Stimulated activated naive B cell treated with anti-CD40 and anti-IgM and Interleukin-4, amounts not matched to agents 10 μg/mL and 1 μg/mL and 100 μg/mL, for 72 hours (primary cell): ENCODE results near the gene RORC.
"Not testable (repeated sequence)": the region's sequence is repeated elsewhere in the genome, so short reads cannot be mapped to it uniquely, and the experiment has no call there.

ENCODE experiments used
- ATAC-seq, 2 donors: fragments of 150-1000 bp; cut with Tn5 transposase; replicated peaks; 2 replicates each; pipeline ENCODE4 v1.10.0; 2021; ENCODE audit warnings: moderate library complexity in 1 of 2
- DNase-seq: peaks from one replicate; pipeline ENCODE4 v3.0.0; 2021
- H3K27ac Mint-ChIP-seq: one replicate; pipeline ENCODE4 v1.8.0; 2022; ENCODE audit warnings: mild to moderate bottlenecking, mixed read lengths
- H3K27me3 Mint-ChIP-seq, 2 donors: one replicate each; pipeline ENCODE4 v1.8.0; 2022; ENCODE audit warnings: mixed read lengths in 2 of 2
- H3K36me3 Mint-ChIP-seq, 2 donors: one replicate each; pipeline ENCODE4 v1.8.0; 2022; ENCODE audit warnings: mixed read lengths in 2 of 2, mild to moderate bottlenecking in 1 of 2
- H3K4me1 Mint-ChIP-seq, 2 donors: one replicate each; pipeline ENCODE4 v1.8.0; 2022; ENCODE audit warnings: mixed read lengths in 2 of 2, mild to moderate bottlenecking in 1 of 2
- H3K4me3 Mint-ChIP-seq, 2 donors: one replicate each; pipeline ENCODE4 v1.8.0; 2022; ENCODE audit warnings: mild to moderate bottlenecking in 2 of 2, mixed read lengths in 2 of 2, moderate library complexity in 1 of 2
- H3K9me3 Mint-ChIP-seq, 2 donors: one replicate each; pipeline ENCODE4 v1.8.0; 2022; ENCODE audit warnings: mixed read lengths in 2 of 2, mild to moderate bottlenecking in 1 of 2

Gene RORC

DNA sequence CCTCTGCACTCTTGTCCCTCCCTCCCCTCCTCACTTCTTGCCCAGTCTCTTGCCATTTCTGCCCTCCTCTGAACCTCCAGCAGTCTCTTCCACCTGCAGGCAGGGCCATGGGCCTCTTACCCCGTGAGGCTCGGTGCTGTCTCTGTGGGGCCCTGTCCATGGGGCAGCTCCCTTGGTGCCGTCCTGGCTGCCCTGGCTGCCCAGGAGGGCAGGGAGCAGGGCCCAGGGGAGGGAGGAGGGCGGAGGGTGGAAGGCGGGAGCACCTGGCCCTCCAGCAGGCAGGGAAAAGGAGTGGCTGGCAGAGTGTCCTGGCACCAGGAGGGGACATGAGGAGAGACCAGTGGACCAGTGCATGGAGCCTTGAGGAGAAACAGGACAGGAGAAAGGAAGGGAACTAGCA is at the start of gene RORC:
Gene RORC, minus strand, starts transcription at position 198 of the 400 bp plus-strand sequence. Its CDS starts 38 bp downstream, at position 160.
- H3K27ac Mint-ChIP-seq, result no peak within 1 kb of the TSS
- H3K4me1 Mint-ChIP-seq, result peaks cover 26 to 41% of the 10 kb centered on the region in 2 donors
- DNase-seq, result no peak
- H3K27me3 Mint-ChIP-seq, result peaks cover 27 to 37% of the 10 kb centered on the region in 2 donors
- H3K9me3 Mint-ChIP-seq, result no peaks in the 10 kb centered on the region
- no peak for ATAC-seq
- H3K4me3 Mint-ChIP-seq, result no peak within 1 kb of the TSS
- H3K36me3 Mint-ChIP-seq, result no peaks in the 10 kb centered on the region

DNA sequence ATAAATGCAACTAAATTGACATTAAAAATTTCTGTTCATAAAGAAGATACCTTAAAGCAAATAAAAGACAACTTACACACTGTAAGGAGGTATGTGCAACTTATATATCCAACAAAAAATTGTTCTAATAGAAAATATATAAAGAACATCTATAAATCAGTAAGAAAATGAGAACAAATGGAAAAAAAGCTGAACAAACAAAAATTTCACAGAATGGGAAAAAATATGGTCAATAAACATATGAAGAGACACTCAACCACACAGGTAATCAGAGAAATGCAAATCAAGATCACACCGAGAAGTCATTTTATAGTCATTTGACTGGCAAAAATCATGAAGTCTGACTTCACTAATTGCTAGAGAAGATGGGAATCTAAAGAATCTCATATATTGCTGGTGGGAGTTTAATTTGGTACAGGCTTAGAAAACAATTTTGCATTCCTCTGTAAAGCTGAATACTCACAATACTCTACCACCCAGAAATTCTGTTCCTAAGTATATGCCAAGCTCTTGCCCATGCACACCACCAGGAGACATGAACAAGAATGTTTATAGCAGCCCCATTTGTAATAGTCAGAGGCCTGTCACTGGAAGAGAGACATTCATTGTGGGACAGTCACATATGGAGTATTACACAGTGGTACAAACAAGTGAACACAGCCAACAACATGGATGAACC is 44.0 kb upstream of the RORC start:
- H3K4me1 Mint-ChIP-seq, result peaks cover 0 to 4% of the 10 kb centered on the region in 2 donors
- H3K36me3 Mint-ChIP-seq, result peaks cover 21 to 36% of the 10 kb centered on the region in 2 donors
- H3K9me3 Mint-ChIP-seq, result no peaks in the 10 kb centered on the region
- H3K27ac Mint-ChIP-seq, result no peak overlapping the region
- H3K4me3 Mint-ChIP-seq, result no peak overlapping the region
- H3K27me3 Mint-ChIP-seq, result no peaks in the 10 kb centered on the region
- DNase-seq (no peak), ATAC-seq (no peak)

- not testable (repeated sequence) for H3K27ac Mint-ChIP-seq, H3K4me1 Mint-ChIP-seq, ATAC-seq, DNase-seq, H3K27me3 Mint-ChIP-seq, H3K9me3 Mint-ChIP-seq, H3K4me3 Mint-ChIP-seq
- peaks cover 21 to 32% of the 10 kb centered on the region in 2 donors for H3K36me3 Mint-ChIP-seq
Measured at GRCh38 chr1:151872776-151873175, 41.2 kb upstream of the RORC start.

GRCh38 chr1:151871284-151872030 is 39.9 kb upstream of the RORC start:
- ATAC-seq (no peak), DNase-seq (no peak)
- Mint-ChIP-seq H3K4me1 (peaks cover 4 to 10% of the 10 kb centered on the region in 2 donors), H3K4me3 (no peak overlapping the region), H3K27me3 (peaks cover 0 to 12% of the 10 kb centered on the region in 2 donors), H3K36me3 (peaks cover 15 to 24% of the 10 kb centered on the region in 2 donors), H3K27ac (no peak overlapping the region), H3K9me3 (no peaks in the 10 kb centered on the region)

GRCh38 chr1:151868486-151868885 is 36.9 kb upstream of the RORC start:
- Mint-ChIP-seq H3K9me3 (no peaks in the 10 kb centered on the region), H3K27ac (no peak overlapping the region), H3K27me3 (peaks cover 9 to 19% of the 10 kb centered on the region in 2 donors), H3K36me3 (peaks cover 6 to 12% of the 10 kb centered on the region in 2 donors), H3K4me3 (no peak overlapping the region), H3K4me1 (peaks cover 7 to 10% of the 10 kb centered on the region in 2 donors)
- ATAC-seq (no peak), DNase-seq (no peak)

DNA sequence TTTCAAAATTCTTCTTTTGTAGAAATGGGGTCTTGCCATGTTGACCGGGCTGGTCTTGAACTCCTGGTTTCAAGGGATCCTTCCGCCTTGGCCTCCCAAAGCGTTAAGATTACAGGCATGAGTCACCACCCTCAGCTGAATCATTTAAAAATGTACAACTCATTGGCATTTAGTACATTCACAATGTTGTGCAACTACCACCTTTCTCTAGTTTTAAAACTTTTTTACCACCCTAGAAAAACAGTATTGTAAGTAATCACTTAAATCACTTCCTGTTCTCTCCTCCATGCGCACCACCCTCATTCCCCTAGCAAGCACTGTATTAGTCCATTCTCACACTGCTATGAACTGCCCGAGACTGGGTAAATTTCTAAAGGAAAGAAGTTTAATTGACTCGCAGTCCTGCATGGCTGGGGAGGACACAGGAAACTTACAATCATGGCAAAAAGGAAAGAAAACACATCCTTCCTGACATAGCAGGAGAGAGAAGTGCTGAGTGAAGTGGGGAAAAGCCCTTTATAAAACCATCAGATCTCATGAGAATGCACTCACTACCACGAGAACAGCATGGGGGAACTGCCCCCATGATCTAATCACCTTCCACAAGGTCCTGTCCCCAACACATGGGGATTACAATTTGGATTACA is 36.3 kb upstream of the RORC start:
- DNase-seq (no peak), ATAC-seq (no peak)
- Mint-ChIP-seq H3K36me3 (peaks cover 3 to 6% of the 10 kb centered on the region in 2 donors), H3K9me3 (no peaks in the 10 kb centered on the region), H3K27ac (no peak overlapping the region), H3K4me1 (peaks cover 4 to 10% of the 10 kb centered on the region in 2 donors), H3K27me3 (peaks cover 9 to 19% of the 10 kb centered on the region in 2 donors), H3K4me3 (no peak overlapping the region)

GRCh38 chr1:151867321-151867720 is 35.7 kb upstream of the RORC start:
- no peaks in the 10 kb centered on the region for H3K9me3 Mint-ChIP-seq
- peaks cover 13 to 23% of the 10 kb centered on the region in 2 donors for H3K27me3 Mint-ChIP-seq
- H3K27ac Mint-ChIP-seq, result no peak overlapping the region
- ATAC-seq (no peak), DNase-seq (no peak)
- peaks cover 3% of the 10 kb centered on the region in 2 donors for H3K36me3 Mint-ChIP-seq
- H3K4me3 Mint-ChIP-seq, result no peak overlapping the region
- H3K4me1 Mint-ChIP-seq, result peaks cover 4 to 10% of the 10 kb centered on the region in 2 donors

GRCh38 chr1:151864411-151864810 is 32.8 kb upstream of the RORC start:
- DNase-seq (no peak), ATAC-seq (no peak)
- Mint-ChIP-seq H3K9me3 (no peaks in the 10 kb centered on the region), H3K4me1 (peaks cover 21 to 28% of the 10 kb centered on the region in 2 donors), H3K36me3 (no peaks in the 10 kb centered on the region), H3K27me3 (peaks cover 13 to 17% of the 10 kb centered on the region in 2 donors), H3K27ac (no peak overlapping the region), H3K4me3 (no peak overlapping the region)

DNA sequence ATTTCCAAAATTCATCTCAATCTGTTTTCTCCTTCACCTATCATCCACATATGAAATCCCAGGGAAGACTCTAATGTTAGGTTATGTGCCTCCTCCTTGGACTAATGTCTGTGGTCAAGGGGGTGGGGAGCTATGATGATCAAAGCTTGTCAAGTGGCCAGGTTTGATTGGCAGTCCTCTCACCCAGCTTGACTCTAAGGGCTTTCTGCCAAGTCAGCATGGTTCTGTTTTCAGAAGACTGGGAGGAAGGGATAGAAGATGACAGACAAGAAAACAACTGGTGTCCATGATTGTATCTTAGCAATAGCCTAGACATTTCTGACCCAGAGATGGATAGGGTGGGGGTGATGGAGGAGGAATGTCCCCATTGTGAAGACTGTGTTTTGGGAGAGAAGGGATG is 31.0 kb upstream of the RORC start:
- Mint-ChIP-seq H3K27me3 (peaks cover 11 to 13% of the 10 kb centered on the region in 2 donors), H3K36me3 (no peaks in the 10 kb centered on the region), H3K4me1 (peaks cover 32 to 33% of the 10 kb centered on the region in 2 donors), H3K27ac (no peak overlapping the region), H3K4me3 (no peak overlapping the region), H3K9me3 (no peaks in the 10 kb centered on the region)
- ATAC-seq, result no peak
- DNase-seq, result no peak

DNA sequence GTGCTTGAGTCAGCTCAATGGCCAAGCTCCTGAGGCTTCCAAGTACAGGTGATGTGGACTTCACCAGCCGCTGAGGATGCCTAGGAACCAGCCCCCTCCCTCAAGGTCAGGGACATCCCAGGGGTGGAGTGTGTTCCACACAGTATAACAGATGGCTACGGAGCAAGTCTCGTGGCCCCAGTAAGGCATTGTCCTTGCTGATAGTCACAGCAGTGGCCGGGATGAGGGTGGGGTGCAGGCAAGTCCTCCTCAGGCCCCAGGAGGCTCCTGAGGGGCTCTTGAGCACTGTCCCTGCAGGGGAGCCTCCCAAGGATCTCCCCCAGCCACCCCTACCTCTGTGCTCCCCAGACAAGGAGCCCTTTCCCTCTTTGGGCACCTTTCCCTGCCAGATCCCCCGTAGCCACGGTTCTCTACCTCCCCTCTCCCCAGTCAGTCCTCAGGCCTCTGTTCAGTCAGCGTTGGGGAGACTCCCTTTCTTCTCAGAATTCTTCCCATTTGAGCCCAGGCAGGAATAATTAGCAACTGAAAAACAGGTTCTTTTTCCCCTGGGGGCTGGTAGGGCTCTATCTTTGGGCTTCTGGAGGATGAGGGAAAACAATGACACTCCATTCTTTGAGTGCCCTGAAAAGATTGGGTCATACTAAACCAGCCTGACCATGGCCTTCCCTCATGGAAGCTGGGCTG is 29.0 kb upstream of the RORC start:
- no peak for DNase-seq
- Mint-ChIP-seq H3K4me3 (peak overlapping the region in 1 of 2 donors; percentile 38), H3K9me3 (no peaks in the 10 kb centered on the region), H3K27ac (peak overlapping the region; percentile 81), H3K36me3 (peaks cover 0 to 6% of the 10 kb centered on the region in 2 donors), H3K27me3 (peaks cover 11 to 13% of the 10 kb centered on the region in 2 donors), H3K4me1 (peaks cover 34 to 40% of the 10 kb centered on the region in 2 donors)
- ATAC-seq, result no peak

GRCh38 chr1:151859891-151860293 is 28.3 kb upstream of the RORC start:
- Mint-ChIP-seq H3K27ac (peak overlapping the region; percentile 81), H3K4me1 (peaks cover 30 to 40% of the 10 kb centered on the region in 2 donors), H3K4me3 (peak overlapping the region; percentile 29 to 38), H3K36me3 (peaks cover 0 to 6% of the 10 kb centered on the region in 2 donors), H3K9me3 (no peaks in the 10 kb centered on the region), H3K27me3 (peaks cover 4 to 6% of the 10 kb centered on the region in 2 donors)
- DNase-seq (peak; percentile 55), ATAC-seq (peak; percentile 87 to 89)

DNA sequence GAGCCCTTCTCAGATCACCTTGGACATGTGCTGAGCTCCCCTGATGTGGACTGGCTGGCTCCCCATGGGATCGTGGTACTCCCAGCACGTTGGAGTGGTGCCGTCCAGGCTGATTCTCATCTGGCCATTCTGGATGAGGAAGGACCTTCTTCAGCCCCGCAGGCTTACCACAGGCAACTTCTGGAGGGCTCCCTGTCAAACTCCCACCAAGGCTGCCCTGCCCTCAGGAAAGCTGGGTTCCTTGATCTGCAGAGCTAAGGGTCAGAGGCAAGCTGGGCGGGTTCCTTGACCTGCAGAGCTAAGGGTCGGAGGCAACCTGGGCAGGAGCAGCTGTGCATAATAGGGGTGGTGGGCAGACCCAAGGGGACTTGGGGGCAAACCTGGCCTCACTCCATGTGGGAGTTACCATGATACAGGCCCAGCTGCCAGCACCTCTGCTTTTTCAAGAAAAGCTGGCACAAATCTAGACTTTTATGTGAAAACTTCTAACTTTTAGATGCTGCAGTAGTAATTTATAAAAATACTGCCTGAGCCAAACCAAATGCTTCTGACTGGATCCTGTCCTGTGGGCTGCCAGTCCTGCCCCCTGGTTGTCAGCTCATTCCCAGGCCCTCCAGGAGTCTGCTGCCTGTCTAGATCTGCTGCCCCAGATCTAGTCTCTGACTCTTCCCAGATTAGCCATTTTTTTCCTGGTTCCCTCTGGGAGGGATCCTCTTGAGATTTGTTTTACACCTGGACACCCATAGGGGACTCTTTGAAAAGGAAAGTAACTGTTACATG is 27.5 kb upstream of the RORC start:
- DNase-seq, result no peak
- peaks cover 0 to 6% of the 10 kb centered on the region in 2 donors for H3K36me3 Mint-ChIP-seq
- H3K9me3 Mint-ChIP-seq, result no peaks in the 10 kb centered on the region
- H3K4me1 Mint-ChIP-seq, result peaks cover 30 to 40% of the 10 kb centered on the region in 2 donors
- peak overlapping the region; percentile 25 for H3K27ac Mint-ChIP-seq
- peak overlapping the region in 1 of 2 donors; percentile 34 for H3K4me3 Mint-ChIP-seq
- no peak for ATAC-seq
- H3K27me3 Mint-ChIP-seq, result peaks cover 4 to 5% of the 10 kb centered on the region in 2 donors

GRCh38 chr1:151858030-151858746 is 26.6 kb upstream of the RORC start:
- Mint-ChIP-seq H3K27ac (peak overlapping the region; percentile 25), H3K36me3 (peaks cover 0 to 6% of the 10 kb centered on the region in 2 donors), H3K9me3 (no peaks in the 10 kb centered on the region), H3K4me3 (no peak overlapping the region), H3K27me3 (peaks cover 5 to 9% of the 10 kb centered on the region in 2 donors), H3K4me1 (peaks cover 30 to 40% of the 10 kb centered on the region in 2 donors)
- ATAC-seq (no peak), DNase-seq (no peak)
